Loucy (cell line): ENCODE measurements around the gene PRPF40B.

Source experiments
- CTCF ChIP-seq: fragments of 200-600 bp; sonication (generic); conservative IDR thresholded peaks from 2 replicates; pipeline ENCODE4 v1.5.1; 2014; ENCODE audit warnings: mild to moderate bottlenecking, antibody characterized with exemption, low read length
- EZH2phosphoT487 ChIP-seq: fragments of 200-600 bp; IDR thresholded peaks from 2 replicates; pipeline ENCODE4 v1.6.1; 2018; ENCODE audit warnings: antibody characterized with exemption, mild to moderate bottlenecking, moderate library complexity, borderline replicate concordance

GRCh38 chr12:49664167-49664566 lies 40.8 kb downstream of the PRPF40B start:
- no peak for TF ChIP-seq CTCF
- TF ChIP-seq EZH2phosphoT487: no peak
